NCI-H82 (cell line): Measurements from ENCODE around the gene TBX5.

Experiments used
- DNase-seq: peaks from one replicate; lab custom pipeline; 2025; lab: John Stamatoyannopoulos, UW

The TBX5 gene

DNA sequence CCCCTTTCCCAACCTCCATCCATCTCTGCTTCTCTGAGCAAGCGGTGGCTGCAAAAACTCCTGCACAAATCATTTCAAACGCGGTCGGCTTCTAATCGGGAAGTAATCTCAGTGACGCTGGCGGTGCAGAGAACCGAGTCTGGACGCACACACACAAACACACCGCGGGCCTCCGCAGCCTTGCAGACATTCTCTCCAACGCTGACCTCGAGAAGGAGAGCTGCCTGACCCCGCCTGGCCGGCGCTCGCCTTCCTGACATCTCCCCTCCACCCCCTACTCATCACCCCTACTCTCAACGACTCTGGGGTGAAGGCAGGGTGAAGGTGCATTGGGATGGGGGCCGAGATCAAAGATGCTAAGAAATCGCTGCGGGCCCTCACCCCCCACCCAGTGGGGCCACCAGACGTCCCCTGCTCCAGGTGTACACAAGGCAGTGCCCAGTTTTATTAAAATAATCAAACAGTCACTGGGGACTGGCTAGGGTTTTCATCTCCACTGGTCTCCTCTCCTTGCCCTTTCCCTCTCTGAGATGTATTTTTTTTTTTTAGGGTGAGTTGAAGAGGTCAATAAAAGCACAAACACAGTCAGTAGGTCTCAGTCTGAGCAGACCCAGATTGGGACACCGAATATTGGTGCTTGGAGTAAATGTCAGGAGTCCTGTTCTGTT lies 506 bp upstream of the TBX5 start:
- no peak for DNase-seq

DNA sequence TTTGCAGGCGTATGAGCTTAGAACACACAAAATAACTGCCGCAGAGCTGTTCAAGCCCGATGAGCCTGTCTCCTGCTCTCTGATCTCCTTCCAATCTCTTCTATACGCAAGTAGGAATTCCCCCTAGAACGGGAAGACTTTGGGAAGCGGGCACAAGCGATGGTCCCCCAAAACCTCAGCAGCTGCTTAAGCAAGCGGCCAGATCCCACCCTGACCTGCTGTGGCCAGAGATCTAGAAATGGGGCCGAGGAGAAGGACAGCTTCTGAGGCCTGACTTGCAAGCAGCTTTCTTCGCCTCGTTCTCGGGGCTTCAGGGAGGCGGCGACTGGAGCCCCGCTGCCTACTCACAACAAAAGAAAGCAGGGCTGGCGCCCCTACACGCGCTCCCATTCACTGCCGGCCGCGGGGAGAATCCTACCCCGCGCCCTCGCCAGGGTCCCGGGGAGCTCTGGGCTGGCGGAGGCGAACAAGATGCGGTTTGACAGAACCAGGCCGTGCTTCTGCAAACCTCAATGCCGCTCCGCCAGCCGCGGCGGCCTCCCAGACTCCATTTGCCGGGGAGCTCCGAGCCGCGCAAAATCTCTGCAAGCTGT lies 922 bp downstream of the TBX5 start:
- DNase-seq = no peak

DNA sequence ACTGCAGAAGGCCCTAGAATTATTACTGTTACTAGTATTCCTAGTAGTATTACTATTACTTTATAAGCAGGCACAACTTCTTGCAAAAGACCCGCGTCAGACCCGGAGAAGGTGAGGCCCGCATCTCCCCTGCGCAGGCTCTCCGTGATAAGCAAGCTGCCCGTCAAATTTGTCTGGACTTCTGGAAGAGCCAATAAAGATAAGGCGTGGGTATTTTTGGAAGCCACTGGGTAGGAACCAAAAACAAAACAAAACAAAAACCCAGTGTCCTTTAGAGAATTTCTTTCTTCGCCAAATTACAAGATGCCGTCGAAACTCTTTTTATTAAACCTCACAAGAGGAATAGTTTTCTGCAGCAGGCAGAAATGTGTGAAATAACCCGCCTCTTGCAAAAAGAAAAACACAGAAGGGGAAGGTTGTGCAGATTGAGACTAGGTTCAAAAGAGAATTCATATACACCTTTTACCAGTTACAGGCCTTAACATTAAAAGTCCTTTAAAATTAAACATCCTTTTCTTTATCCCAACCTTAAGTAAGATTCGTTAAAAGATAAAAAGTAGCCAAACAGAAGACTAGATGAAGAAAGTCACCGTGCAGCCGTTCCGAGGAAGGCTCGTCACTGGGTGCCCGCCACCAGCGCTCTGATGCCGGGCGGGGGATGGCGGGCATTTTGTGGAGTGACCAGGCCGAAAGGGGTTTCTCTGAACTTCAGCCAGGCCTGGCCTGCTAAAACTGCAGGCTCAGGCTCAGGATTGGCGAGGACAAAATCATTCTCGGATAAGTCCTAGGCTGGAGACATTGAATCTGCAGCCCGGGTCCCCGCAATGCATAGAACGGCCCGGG lies 1.6 kb downstream of the TBX5 start:
- DNase-seq = no peak

DNA sequence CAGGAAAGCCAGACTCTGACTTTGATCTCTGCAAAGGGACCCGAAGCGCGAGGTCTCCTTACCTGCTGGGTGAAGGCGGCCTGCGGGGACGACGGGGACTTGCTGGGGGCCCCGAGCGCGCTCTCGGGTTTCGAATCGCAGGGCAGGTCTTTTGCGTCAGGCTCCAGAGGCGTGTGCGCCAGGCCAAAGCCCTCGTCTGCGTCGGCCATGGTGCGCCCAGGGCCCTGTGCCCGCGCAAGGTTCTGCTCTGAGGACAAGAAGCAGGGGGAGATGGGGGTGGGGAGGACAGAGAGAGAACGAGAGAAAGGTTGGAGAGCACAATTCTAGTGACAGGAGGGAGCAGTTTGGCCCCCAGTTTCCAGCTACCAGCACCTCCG lies 2.3 kb downstream of the TBX5 start:
- DNase-seq = no peak

DNA sequence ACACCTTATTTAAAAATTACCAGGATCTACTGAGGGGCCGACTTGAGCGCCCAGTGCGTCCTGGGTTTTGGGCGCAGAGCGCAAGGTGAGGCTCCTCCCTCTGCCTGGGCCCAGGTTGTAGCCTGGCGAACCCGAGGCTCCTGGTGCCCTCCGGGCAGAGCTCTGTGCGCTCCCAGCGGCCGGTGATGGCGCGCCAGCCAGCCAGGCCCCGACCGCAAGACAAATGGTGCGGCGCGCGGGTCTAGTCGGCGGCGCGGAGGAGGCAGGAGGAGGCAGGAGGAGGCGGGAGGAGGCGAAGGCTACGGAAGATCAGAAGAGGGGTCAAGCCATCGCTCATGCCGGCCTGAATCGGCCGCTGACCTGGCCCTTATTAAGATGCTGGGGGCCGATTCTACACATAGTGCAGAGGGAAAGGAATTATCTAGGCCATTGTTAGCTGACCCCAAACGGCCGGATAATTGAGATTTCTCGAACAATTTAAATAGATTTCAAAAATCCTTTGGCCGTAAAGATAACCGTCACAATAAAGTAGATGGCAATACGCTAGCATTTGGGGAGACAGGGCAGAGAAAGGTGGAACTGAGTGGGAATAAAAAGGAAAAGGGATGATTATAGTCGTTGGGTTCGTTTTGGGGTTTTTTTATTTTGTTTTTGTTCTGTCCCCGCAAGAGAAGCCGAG lies 2.8 kb downstream of the TBX5 start:
- DNase-seq = peak; percentile 18

DNA sequence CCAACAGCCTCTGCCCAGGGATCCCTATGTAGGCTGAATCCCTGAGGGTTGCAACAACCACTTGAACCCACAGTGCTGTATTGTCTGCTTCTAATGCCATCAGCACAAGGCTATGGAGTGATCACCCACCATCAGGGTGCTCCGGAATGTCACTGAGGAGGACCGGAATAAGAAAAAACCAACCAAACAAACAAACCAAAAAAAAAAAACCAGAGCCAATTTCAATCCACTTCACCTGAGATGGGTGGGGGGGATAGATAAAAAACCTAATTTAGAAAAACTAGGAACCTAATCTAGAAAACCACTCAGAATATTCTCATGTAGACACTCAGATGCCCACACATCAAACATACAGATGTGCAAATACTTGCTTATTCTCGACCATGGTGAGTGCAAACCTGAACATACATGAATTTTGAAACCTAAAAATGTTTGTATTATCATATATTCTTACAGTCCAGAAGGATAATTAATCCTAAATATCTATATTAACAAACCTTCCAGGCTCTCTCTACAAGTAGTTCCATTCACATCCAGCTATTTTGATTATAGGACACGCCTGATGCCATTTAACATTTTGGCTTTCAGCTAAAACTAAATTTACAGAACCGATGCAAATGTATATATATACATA lies 3.7 kb downstream of the TBX5 start:
- no peak for DNase-seq

DNA sequence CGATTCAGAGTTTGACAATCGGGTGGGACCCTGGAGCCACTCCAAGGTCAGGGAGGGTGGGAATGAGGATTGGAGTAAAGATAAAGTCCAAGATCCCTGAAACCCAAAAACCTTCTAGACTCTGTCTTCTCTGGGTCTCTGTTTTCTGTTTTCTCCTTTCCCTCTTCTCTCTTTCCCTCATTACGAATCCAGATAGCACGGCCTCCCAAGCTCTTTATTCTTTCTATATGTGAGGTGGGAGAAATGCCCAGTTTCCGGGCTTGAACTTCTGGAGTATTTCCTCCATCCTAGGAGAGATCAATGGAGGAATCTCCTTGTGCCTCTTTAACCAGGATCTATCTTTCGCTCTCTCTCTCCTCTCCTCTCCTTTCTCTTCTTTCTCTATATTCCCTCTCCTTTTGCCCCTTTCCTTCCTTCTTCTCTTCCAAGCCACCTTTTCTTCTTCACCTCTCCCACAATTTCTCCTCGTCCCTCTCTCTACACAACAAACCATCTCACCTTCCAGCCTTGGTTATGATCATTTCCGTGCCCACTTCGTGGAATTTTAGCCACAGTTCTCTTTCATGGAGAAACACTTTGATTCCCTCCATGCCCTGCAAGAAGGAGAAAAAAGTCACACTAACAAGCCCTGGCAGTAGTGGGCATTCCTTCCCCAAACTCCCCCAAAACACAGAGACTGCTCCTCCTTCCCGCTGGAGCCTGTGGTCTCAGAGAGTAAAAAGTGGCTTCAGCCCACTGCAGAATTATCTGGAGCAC lies 4.4 kb downstream of the TBX5 start:
- no peak for DNase-seq

DNA sequence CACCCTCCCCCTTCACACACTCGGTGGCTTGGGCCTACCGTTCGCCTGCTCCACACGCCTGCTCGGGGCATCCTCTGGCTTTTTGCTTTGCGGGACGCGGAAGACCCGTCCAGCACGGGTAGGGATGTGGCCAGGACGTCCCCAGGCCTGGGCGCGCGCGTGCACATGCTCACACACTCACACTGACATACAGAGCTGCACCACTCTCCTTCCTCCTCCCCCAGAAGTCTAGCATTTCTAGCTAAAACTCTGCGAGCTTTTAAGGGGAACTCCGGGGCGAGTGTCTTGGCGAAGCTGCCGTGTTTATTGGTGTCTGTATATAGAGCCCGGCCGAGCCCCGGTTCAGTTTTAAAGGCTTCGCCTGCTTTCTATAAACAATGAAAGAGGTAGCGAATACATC lies 5.0 kb downstream of the TBX5 start:
- DNase-seq = no peak

DNA sequence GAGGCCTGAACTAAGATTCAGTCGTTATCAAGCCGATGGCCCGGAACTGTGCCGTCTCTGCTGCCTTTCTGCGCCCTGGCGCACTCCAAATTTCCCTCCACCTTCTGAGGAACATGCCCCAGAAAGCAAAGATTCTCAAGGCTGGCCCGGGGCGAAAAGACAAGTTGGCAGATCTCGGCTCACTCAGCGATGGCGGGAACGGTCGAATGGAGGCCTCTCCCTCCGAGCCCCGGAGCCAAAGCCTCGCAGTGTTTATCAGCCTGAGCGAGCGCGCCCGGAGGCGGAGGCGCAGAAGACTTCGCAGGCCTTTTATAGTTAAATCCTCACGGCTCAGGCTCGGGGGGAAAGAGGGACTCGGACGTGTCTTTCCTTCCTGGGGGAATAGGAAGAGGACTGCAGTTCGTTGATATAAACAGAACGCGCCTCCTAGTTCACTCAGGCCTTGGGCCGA lies 5.6 kb downstream of the TBX5 start:
- no peak for DNase-seq

DNA sequence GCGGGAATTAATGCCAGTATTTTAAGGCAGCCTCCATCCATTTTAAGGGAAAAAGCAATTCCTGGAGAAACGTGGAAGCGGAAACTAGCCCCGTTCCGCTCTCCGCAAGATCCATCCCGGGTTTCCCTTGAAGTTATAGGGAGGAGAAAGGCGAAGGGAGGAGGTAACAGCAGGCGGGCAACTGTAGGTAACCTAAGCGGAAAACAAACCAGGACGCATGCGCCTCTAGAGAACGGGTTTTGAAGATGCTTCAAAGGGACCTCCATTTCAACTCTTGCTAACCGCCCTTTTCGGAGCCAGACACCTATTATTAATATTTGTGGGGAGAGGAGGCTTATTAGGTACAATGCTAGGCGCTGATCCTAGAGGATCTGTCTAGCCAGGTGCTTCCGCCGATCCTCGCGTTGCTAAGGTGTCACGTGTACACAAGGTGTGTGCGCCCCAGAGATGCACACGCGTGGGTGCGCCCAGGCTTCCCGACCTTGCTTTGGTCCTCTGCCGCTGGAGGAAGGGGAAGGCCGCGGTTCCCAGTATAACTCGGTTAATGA lies 6.2 kb downstream of the TBX5 start:
- DNase-seq = peak; percentile 56

DNA sequence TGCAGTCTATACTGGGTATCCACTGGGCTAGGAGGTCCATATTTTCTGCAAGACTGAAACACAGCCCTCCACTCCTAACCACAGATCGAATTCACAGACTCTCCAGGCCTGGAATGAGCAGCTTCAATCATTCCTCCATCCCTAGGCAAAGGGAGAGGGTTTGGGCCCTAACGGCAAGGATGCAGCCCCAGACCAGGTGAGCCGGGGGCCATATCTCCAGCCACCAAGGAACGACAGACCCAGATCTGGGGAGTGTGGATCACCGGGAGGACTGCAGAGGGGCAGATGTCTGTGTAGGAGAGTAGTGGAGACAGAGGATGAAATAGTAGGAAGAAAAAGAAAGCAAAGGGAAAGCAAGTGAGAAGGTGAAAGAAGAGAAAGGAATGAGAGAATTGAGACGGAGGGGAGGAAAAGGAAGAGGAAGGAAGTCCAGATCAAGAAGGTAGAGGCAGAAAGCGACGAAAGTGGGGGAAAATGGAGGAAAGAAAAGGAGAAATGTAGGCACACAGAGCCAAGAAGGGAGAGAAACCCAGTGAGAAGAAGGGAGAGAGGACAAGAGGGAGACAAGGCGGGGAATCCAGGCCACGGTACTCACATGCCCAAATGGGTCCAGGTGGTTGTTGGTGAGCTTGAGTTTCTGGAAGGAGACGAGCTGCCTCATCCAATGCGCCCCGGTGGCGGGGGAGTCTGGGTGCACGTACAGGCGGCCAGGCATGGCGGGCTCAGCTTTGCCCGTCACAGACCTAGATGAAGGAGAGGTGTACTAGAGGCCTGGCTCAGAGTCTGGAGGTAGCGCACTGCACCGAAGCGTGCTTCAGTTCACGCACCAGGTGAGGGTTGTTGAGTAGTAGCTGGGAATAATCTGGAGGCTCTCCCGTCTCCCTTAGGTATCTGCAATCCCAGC lies 7.7 kb downstream of the TBX5 start:
- DNase-seq = no peak

DNA sequence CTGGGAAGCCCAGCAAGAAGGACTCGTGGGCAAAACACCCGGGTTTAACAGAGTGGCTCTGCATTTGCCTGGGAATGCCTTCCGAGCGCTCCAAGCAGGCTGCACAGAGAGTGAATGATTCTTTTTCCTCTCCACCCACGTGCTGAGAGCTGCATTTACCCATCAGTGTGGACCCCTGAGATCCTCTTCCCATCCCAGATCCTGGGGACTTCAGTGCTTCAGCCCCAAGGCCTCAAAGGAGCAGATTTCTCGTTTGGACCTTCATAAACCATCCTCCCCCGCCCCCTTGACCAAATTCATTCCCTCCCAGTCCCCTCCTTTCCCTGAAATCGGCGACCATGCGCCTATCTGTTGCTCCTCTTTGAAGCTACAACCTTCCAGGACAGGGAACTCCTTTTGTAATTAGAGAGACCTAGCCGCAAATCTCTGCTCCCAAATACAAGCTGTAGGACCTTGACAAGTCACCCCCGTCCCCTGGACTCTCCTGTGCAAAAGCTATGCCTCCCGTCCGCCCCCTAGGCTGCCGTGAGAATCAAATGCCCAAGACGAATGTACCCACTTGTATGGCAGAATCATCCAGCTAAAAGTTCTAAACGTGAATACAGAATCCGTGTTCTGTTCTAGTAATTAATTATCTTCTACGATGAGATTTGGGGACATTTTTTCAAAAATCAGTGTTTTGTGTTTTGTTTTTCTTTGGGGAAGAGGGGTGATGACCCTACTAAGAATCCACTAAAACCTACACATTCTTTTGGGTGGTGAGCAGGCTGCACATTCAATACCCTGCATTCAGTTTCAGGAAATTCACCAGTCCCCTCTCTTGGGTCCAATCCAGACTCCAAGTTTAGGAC lies 8.8 kb downstream of the TBX5 start:
- no peak for DNase-seq

DNA sequence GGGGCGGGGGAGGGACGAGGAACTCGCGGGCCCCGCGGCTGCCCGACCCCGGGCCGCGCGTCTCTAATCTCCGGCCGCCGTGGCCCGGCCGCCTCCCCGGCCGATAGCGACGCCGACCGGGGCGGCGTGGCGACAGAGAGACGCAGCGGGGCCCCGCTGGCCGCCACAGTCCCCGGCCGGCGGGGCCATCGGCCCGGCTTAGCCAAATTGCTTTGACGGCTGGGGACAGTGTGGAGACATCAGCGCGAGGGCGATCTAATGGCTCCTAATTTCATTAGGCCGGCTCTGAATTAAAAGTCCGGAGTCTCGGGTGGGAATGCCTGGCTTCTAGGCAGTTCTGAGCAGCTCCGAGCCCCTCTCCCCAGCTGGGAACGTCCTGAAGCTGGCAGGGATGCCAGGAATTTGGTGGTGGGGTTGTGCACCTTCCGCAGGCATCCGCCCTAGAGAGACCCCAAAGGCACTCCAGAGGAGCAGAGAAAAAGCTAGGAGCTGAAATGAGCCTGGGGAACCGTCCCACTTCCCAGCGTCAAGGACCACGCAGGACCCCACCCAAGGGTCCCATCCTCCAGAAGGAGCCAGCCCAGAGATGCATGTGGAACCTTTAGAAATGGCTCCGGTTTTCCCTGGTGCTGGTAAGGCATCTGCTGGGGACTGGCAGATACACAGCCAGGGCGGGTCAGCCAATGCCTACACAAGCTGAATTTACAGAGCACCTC lies 9.6 kb downstream of the TBX5 start:
- no peak for DNase-seq

DNA sequence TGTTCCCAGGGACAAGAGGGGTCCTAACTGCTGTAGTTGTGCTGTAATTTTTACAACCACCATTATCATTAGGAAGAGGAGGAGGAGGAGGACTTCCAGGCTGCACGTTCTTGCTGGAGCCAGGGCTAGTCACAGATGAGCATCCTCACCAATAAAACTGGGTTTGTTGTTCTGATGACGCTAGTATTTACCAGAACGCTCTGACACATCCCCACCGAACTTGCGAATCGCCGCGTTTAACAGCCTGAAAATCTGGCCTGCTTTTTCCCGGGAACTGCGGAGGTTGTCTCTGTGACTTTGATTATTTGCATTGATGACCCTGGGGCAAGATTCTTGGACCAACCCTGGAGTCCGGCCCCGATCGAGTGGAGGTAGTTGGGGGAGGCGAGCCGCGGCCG lies 10.2 kb downstream of the TBX5 start:
- DNase-seq = no peak

DNA sequence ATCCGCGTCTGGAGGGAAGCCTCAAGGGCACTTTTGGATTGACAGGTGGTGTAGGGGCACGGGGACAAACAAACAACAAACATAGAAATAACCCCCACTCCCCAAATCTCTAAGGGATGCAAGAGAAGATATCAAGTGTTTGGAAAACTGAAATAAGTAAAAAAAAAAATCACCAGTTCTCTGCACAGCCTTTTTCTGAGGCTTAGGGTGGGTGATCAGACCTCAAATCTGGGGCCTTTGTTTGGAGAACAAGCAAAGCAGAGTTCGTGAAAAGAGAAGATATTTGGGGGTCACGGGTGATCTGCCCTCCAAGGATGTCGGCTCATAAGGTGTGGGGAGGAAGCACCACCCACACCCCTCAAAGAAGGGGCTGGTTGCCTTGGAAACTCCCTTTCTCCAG lies 10.7 kb downstream of the TBX5 start:
- no peak for DNase-seq

DNA sequence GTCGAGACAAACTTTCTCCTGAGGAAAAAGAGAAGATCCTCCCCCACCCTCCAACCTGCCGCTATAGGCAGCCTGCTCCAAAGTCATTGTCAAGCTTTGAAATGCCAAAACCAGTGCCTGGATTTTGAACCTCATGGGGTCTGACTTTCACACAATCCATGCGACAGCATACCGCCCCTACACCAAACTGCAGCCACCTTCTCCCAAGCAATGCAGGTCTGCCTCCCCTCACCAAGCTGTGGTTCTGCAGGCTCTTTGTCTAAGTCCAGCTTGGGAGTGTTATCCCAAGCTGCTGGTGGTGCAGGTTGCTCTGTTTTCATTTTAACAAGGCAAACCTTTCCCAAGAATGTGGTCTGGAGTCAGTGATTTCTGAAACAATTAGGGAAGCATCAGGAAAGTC lies 12.4 kb downstream of the TBX5 start:
- no peak for DNase-seq

DNA sequence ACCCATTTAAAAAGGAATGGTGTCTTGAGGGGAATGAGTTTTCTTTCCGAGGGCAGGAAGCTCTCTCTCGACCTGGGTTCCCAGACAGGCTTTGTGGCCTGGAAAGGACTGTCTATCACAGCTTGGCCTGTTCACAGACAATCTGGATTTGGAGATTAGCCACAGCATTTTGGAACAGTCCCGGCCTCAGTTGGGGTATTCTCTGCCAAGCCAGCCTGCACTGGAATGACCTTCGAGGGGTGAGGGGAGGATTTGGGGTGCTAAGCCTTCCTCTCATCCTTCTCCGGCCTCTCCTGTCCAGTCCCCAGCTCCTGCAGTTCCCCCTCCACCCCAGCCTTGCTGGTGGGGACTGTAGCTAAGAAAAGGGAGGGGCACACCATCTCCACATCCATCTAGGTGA lies 13.0 kb downstream of the TBX5 start:
- DNase-seq = no peak

DNA sequence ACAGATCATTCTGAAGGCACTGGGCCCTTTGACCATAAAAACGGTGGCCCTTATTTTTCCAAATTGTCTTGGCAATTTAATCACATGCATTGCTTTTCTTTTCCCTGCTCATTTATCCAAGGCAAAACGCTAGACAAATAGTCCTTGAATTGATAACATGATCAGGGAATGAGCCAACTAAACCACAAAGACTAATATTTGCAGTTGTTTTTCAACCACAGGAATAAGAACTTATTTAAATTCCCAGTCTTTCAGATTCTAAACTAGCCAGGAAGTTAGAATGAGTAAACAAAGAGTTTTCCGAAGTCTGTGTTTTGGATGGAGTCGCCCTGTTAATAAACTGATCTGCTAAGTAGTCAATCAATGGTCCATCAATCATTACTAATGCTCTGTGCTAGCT lies 14.9 kb downstream of the TBX5 start:
- DNase-seq = no peak

DNA sequence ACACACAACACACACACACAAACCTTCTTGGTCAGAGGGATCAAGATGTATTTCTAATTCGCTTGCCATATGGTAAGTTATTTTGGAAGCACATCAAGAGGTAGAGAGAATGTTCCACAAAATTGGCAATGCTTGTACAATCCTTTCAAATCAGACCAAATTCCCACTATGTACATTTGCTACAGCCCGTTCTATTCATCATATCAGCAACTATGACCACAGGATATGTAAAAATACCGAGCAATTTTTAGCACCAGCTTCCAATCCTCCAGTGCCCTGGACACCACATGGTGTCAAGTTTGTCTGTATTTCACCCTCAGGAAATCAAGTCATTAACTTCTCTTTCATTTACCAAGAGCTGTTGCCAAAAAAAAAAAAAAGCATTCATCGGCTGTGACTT lies 21.2 kb downstream of the TBX5 start:
- DNase-seq = no peak
